Small intestine (tissue), 7 donors: ENCODE data around the gene DCAF12. TPM values are rescaled to one million over a fixed set of nuclear protein-coding genes. Genes with fewer than 3 reads are reported as not detected.

Source experiments
- DNase-seq, 2 donors: peaks; one replicate each; pipeline versions ENCODE4 v3.0.0 to v3.0.0-alpha.2; 2013
- FAIRE-seq: peaks from 2 replicates; lab custom pipeline; 2012; peaks lifted over from hg19 to GRCh38; lab: Jason Lieb, UNC
- H3K27ac ChIP-seq, 3 donors: one replicate each; pipeline ENCODE4 v1.5.1; 2013; ENCODE audit warnings: low read length in 2 of 3, mild to moderate bottlenecking in 2 of 3, control low read depth in 1 of 3, inconsistent platforms in 1 of 3, low read depth in 1 of 3, moderate library complexity in 1 of 3
- H3K27me3 ChIP-seq, 3 donors: one replicate each; pipeline ENCODE4 v1.6.1; 2013; ENCODE audit warnings: low read length in 3 of 3, inconsistent platforms in 1 of 3; ENCODE audit not compliant: control insufficient read depth in 3 of 3, insufficient read depth in 3 of 3
- H3K36me3 ChIP-seq, 3 donors: one replicate each; pipeline ENCODE4 v1.6.1; 2013; ENCODE audit warnings: low read length in 3 of 3, inconsistent platforms in 1 of 3, low read depth in 1 of 3, mild to moderate bottlenecking in 1 of 3, moderate library complexity in 1 of 3; ENCODE audit not compliant: control insufficient read depth in 3 of 3, insufficient read depth in 2 of 3
- H3K4me1 ChIP-seq, 3 donors: one replicate each; pipeline ENCODE4 v1.6.1; 2013; ENCODE audit warnings: low read length in 2 of 3, inconsistent platforms in 1 of 3, low read depth in 1 of 3, mild to moderate bottlenecking in 1 of 3, moderate library complexity in 1 of 3; ENCODE audit not compliant: control insufficient read depth in 3 of 3, insufficient read depth in 2 of 3
- H3K4me3 ChIP-seq, 3 donors: one replicate each; pipeline ENCODE4 v1.5.1; 2013; ENCODE audit warnings: low read length in 3 of 3, control low read depth in 1 of 3, inconsistent platforms in 1 of 3, low read depth in 1 of 3, mild to moderate bottlenecking in 1 of 3, moderate library complexity in 1 of 3
- H3K9me3 ChIP-seq, 2 donors: one replicate each; pipeline ENCODE4 v1.6.1; 2013; ENCODE audit warnings: low read depth in 1 of 2, low read length in 1 of 2; ENCODE audit not compliant: control insufficient read depth in 2 of 2, insufficient read depth in 1 of 2
- WGBS, 3 donors: extraction: QIAGEN DNeasy Blood & Tissue Kit; methylation state at CpG; one replicate each; pipeline ENCODE4 v1.1.7; 2013; 5-methylcytosine and 5-hydroxymethylcytosine counted together
- polyA plus RNA-seq, 4 donors: library from polyadenylated mRNA; stranded (reverse) in 3 of 4; unstranded in 1 of 4; fragments of 200-250 nt in 3 of 4; fragments of 120-200 nt in 1 of 4; gene quantifications; one replicate each; pipeline versions ENCODE4 v1.2.1 to v1.2.3, GENCODE V29; 2013
- donor health status: healthy with polysubstance abuse.
- donor health status: control.
- donor health status: control.
- donor health status: Bipolar disorder and iron deficiency.
- donor health status: healthy.

DCAF12 gene
- polyA plus RNA-seq, 4 donors, result 16.2 to 45.3 (median 20.4) TPM

DNA sequence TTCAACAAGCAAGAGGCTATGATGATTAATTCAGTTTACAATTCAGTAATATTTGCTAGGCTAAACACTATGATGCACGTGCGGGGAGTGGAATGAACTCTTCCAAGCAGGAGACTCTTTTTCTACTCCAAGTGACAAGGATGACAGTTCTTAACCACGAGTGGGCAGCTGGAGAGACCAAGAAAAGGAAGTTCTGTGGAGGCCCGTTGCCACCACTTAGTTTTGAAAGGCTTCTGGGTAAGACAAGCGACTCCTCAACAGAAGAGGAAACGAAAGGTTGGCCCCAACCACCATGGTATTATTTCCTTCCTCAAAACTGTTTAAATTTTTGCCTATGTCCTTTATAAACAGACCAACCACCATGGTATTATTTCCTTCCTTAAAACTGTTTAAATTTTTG, 2.8 kb downstream of the DCAF12 start:
- WGBS, 3 donors, result 43 to 65% (median 59%) methylated on average over 6 of the region's 6 CpGs
- Histone ChIP-seq H3K4me3 (no peak overlapping the region), H3K27me3 (no peaks in the 10 kb centered on the region), H3K36me3 (peaks cover 5 to 17% (median 9%) of the 10 kb centered on the region in 3 donors), H3K9me3 (no peaks in the 10 kb centered on the region), H3K4me1 (peaks cover 2 to 18% (median 13%) of the 10 kb centered on the region in 3 donors), H3K27ac (no peak overlapping the region)
- FAIRE-seq, result no peak
- DNase-seq, result peak in 1 of 2 donors; percentile 25

DNA sequence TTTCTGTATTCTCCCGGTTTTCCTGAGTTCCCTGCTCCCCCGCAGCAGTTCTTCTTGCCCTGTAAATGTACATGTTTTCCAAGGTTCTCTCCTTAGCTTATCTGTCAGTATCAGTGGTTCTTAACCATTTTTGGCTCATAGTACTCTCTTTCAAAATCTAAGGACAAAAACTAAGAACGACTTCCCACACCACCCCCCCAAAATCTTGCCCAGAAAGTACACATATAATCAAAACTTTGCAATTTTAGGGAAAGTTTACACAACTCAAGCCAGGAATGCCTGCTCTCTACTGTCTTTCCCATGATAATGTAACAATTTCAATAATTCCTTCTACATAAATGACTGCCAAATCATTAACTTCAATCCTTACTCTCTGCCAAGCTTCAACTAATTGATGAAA, 4.5 kb downstream of the DCAF12 start:
- FAIRE-seq (no peak), DNase-seq (no peak)
- peaks cover 2 to 15% (median 13%) of the 10 kb centered on the region in 3 donors for H3K4me1 ChIP-seq
- no peaks in the 10 kb centered on the region for H3K9me3 ChIP-seq
- peaks cover 5 to 28% (median 12%) of the 10 kb centered on the region in 3 donors for H3K36me3 ChIP-seq
- 77 to 91% (median 83%) methylated on average over 3 of the region's 3 CpGs for WGBS, 3 donors
- no peaks in the 10 kb centered on the region for H3K27me3 ChIP-seq
- H3K27ac ChIP-seq, result no peak overlapping the region
- H3K4me3 ChIP-seq, result no peak overlapping the region

DNA sequence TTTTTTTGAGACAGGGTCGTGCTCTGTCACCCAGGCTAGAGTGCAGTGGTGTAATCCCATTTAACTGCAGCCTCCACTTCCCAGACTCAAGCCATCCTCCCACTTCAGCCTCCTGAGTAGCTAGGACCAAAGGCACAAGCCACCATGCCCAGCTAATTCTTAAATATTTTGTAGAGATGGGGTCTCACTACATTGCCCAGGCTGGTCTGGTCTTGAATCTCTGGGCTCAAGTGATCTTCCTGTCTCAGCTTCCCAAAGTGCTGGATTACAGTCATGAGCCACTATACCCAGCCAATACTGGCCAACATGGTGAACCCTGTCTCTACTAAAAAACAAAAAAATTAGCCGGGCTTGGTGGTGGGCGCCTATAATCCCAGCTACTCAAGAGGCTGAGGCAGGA, 6.8 kb downstream of the DCAF12 start:
- no peak overlapping the region for H3K4me3 ChIP-seq
- H3K4me1 ChIP-seq, result peaks cover 2 to 7% (median 5%) of the 10 kb centered on the region in 3 donors
- FAIRE-seq (no peak), DNase-seq (no peak)
- WGBS, 3 donors, result 88 to 99% (median 95%) methylated on average over 3 of the region's 3 CpGs
- no peaks in the 10 kb centered on the region for H3K27me3 ChIP-seq
- no peak overlapping the region for H3K27ac ChIP-seq
- H3K9me3 ChIP-seq, result no peaks in the 10 kb centered on the region
- H3K36me3 ChIP-seq, result peaks cover 9 to 42% (median 15%) of the 10 kb centered on the region in 3 donors

DNA sequence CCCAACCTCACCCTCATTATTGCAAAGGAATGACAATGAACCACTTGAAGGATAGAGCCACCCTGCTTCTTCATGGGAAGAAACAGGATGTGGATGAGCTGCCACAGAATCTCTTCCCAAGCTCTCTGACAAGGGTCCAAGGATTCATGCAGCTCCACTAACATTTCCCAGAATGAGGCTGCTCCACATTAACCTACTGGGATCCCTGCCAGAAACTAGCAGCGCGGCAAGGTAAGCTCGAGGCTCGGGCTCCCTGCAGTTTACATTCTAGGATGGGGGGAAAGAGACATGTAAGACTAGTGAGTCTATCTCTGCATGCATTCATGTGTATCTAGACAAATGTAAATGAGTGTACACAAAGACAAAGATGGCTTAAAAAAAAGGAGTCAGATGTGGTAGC, 12.1 kb downstream of the DCAF12 start:
- 87 to 91% (median 90%) methylated on average over 4 of the region's 4 CpGs for WGBS, 3 donors
- no peaks in the 10 kb centered on the region for H3K27me3 ChIP-seq
- no peak for DNase-seq
- no peak overlapping the region for H3K4me3 ChIP-seq
- peaks cover 6 to 51% (median 7%) of the 10 kb centered on the region in 3 donors for H3K36me3 ChIP-seq
- H3K9me3 ChIP-seq, result no peaks in the 10 kb centered on the region
- H3K4me1 ChIP-seq, result no peaks in the 10 kb centered on the region
- no peak overlapping the region for H3K27ac ChIP-seq
- FAIRE-seq, result no peak

DNA sequence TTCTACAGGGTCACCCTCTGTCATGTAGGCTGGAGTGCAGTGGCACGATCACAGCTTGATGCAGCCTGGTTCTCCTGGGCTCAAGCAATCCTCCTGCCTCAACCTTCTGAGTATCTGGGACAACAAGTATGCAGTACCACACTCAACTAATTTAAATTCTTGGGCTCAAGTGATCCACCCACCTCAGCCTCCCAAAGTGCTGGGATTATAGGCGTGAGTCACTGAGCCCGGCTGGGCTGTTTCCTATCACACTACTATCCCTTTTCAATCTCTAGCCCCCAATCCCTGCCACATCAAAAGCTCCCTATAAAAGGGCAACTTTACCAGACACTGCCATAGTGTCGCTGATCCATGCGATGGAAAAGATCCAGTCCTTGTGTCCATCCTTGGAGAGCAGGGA, 20.4 kb downstream of the DCAF12 start:
- no peak for FAIRE-seq
- Histone ChIP-seq H3K4me3 (no peak overlapping the region), H3K9me3 (no peaks in the 10 kb centered on the region), H3K4me1 (no peaks in the 10 kb centered on the region), H3K36me3 (peaks cover 11 to 64% (median 17%) of the 10 kb centered on the region in 3 donors), H3K27me3 (no peaks in the 10 kb centered on the region), H3K27ac (no peak overlapping the region)
- WGBS, 3 donors, result 96 to 97% (median 97%) methylated on average over 5 of the region's 5 CpGs
- DNase-seq, result no peak

DNA sequence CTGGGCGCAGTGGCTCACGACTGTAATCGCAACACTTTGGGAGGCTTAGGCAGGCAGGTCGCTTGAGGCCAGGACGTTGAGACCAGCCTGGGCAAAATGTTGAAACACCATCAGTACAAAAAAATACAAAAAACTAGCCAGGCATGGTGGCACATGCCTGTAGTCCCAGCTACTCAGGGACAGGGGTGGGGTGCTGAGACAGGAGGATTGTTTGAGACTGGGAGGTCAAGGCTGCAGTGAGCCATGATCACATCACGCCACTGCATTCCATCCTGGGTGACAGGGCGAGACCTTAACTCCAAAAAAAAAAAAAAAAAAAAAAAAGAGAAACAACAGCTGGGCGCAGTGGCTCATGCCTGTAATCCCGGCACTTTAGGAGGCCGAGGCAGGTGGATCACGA, 23.7 kb downstream of the DCAF12 start:
- FAIRE-seq (no peak), DNase-seq (no peak)
- Histone ChIP-seq H3K4me3 (no peak overlapping the region), H3K9me3 (no peaks in the 10 kb centered on the region), H3K27ac (no peak overlapping the region), H3K36me3 (peaks cover 15 to 74% (median 19%) of the 10 kb centered on the region in 3 donors), H3K27me3 (no peaks in the 10 kb centered on the region), H3K4me1 (no peaks in the 10 kb centered on the region)
- WGBS, 3 donors, result 91 to 95% (median 94%) methylated on average over 11 of the region's 11 CpGs

DNA sequence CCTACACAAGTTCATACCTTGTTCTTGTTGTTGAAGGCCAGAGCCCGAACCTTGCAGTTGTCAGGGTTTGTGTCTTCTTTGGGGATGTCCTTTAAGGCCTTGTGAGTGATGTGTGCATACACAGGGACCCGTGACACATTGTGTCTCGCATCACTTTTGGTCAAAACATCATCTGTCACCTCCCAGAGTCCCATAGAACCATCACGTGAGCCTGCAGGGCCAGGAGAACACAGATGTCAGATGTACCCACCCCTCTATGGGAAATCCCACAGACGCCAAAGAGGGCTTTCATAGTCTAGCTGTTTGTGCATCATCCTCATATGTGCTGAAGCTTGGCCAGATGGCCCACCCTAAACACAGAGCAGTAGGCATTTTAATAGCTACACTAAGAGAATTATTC, 28.2 kb downstream of the DCAF12 start:
- no peaks in the 10 kb centered on the region for H3K9me3 ChIP-seq
- WGBS, 3 donors, result 83 to 95% (median 87%) methylated on average over 5 of the region's 5 CpGs
- no peak for DNase-seq
- peak overlapping the region in 1 of 3 donors; percentile 14 for H3K27ac ChIP-seq
- H3K36me3 ChIP-seq, result peaks cover 16 to 77% (median 17%) of the 10 kb centered on the region in 3 donors
- FAIRE-seq, result no peak
- H3K4me3 ChIP-seq, result no peak overlapping the region
- no peaks in the 10 kb centered on the region for H3K27me3 ChIP-seq
- H3K4me1 ChIP-seq, result no peaks in the 10 kb centered on the region

DNA sequence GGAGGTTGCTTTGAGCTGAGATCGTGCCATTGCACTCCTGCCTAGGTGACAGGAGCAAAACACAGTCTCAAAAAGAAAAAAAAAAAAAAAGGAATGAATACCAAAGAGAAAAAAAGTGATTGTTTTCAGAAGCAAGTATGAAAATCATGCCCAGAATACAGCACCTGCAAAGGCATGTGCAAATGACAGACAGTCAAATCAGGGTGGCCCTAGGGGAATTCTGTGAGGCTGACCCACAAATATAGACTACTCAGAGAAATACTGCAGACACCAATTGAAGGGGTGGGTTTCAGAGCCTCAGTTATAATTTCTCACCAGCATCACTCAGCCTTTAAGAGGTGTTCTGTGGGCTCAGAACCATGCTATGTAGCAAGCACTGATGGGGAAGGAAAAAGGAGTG, 28.6 kb downstream of the DCAF12 start:
- H3K4me1 ChIP-seq, result no peaks in the 10 kb centered on the region
- peaks cover 20 to 77% (median 20%) of the 10 kb centered on the region in 3 donors for H3K36me3 ChIP-seq

DNA sequence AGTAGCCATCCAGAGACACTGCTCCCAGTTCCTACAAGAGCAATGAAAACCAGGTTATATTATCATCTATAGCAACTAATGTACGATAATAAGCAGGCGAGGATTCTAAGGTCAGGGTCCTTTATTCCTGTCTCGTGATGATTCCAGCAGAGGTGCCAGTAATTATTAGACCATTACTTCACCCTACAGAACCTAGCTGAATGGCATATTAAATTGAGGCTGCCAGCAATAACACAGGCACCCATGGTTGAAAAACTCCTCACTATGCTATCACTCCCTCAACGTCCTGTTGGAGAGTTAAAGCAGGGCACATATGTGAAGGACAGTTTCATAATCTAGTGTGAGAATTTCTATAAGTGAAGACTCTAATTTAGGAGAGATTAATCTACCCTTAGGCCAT, 29.7 kb downstream of the DCAF12 start:
- Histone ChIP-seq H3K27ac (no peak overlapping the region), H3K4me3 (no peak overlapping the region), H3K27me3 (no peaks in the 10 kb centered on the region), H3K9me3 (no peaks in the 10 kb centered on the region), H3K36me3 (peaks cover 17 to 73% (median 23%) of the 10 kb centered on the region in 3 donors), H3K4me1 (no peaks in the 10 kb centered on the region)
- no peak for DNase-seq
- 89 to 93% (median 90%) methylated on average over 4 of the region's 4 CpGs for WGBS, 3 donors
- FAIRE-seq, result no peak

More for the DNA sequence above, 28.6 kb downstream of the DCAF12 start:
- 87 to 100% (median 100%) methylated on average over 1 of the region's 1 CpG for WGBS, 3 donors
- DNase-seq (no peak), FAIRE-seq (no peak)
- Histone ChIP-seq H3K27me3 (no peaks in the 10 kb centered on the region), H3K9me3 (no peaks in the 10 kb centered on the region), H3K27ac (peak overlapping the region in 1 of 3 donors; percentile 14), H3K4me3 (no peak overlapping the region)
